K562 (cell line): ENCODE results near the gene DYNLT2. TPM values are rescaled to one million over a fixed set of nuclear protein-coding genes. Genes with fewer than 3 reads are reported as not detected.

Experiments used
- CHAMP1 ChIP-seq: fragments of 450-650 bp; IDR thresholded peaks from 2 replicates; pipeline ENCODE4 v1.6.1; 2016; ENCODE audit warnings: mild to moderate bottlenecking
- DACH1 ChIP-seq: fragments of 450-650 bp; IDR thresholded peaks from 2 replicates; pipeline ENCODE4 v1.6.1; 2018; ENCODE audit not compliant: partially characterized antibody
- FOXJ3 ChIP-seq: sonication (generic); formaldehyde crosslinking; IDR thresholded peaks from 2 replicates; pipeline ENCODE4 v1.4.0; 2020; ENCODE audit warnings: mild to moderate bottlenecking, missing genetic modification reagents
- NRF1 ChIP-seq, 2 experiments: fragments of 450-650 bp; IDR thresholded peaks in 1 of 2; conservative IDR thresholded peaks in 1 of 2; 2 replicates each; pipeline ENCODE4 v1.6.1; 2014; ENCODE audit warnings: mild to moderate bottlenecking in 2 of 2
- PATZ1 ChIP-seq: fragments of 250-450 bp; sonication (Bioruptor Pico); IDR thresholded peaks from 2 replicates; pipeline ENCODE4 v1.5.0; 2020; ENCODE audit warnings: mild to moderate bottlenecking, borderline replicate concordance
- RHOXF2B ChIP-seq: fragments of 250-450 bp; sonication (Bioruptor Pico); conservative IDR thresholded peaks from 2 replicates; pipeline ENCODE4 v1.5.1; 2021
- THRAP3 ChIP-seq: fragments of 450-650 bp; IDR thresholded peaks from 2 replicates; pipeline ENCODE4 v1.6.1; 2016; ENCODE audit warnings: mild to moderate bottlenecking, inconsistent platforms, borderline replicate concordance
- U2AF1 ChIP-seq: fragments of 200-400 bp; formaldehyde crosslinking; optimal IDR thresholded peaks from 2 replicates; pipeline ENCODE3; 2017; ENCODE audit warnings: mild to moderate bottlenecking, low read depth, low read length, moderate library complexity
- ZBTB34 ChIP-seq: fragments of 250-450 bp; sonication (Bioruptor Pico); IDR thresholded peaks from 2 replicates; pipeline ENCODE4 v1.8.0; 2021; ENCODE audit warnings: mild to moderate bottlenecking, moderate library complexity
- ZNF347 ChIP-seq: fragments of 450-650 bp; formaldehyde crosslinking; IDR thresholded peaks from 2 replicates; pipeline ENCODE4 v1.4.0; 2020; ENCODE audit warnings: low read depth, mild to moderate bottlenecking, moderate library complexity
- ZNF583 ChIP-seq: fragments of 250-450 bp; sonication (Bioruptor Pico); IDR thresholded peaks from 2 replicates; pipeline ENCODE4 v1.4.0; 2020
- ZNF639 ChIP-seq, 2 experiments: fragments of 200-800 bp in 1 of 2; sonication (Bioruptor generic) in 1 of 2; sonication (generic) in 1 of 2; formaldehyde crosslinking in 1 of 2; IDR thresholded peaks in 1 of 2; conservative IDR thresholded peaks in 1 of 2; 2 replicates each; pipeline versions ENCODE4 v1.5.0 to v1.6.1; 2016 to 2020; ENCODE audit warnings: missing compliant biosample characterization in 1 of 2, missing genetic modification characterization in 1 of 2, missing genetic modification reagents in 1 of 2
- ZNF695 ChIP-seq: fragments of 450-650 bp; formaldehyde crosslinking; IDR thresholded peaks from 2 replicates; pipeline ENCODE4 v1.4.0; 2020; ENCODE audit warnings: mild to moderate bottlenecking, moderate library complexity
- polyA plus RNA-seq, 8 experiments: library from polyadenylated mRNA; depleted of rRNA in 4 of 8; stranded (reverse) in 5 of 8; unstranded in 3 of 8; fragments of >200 nt; fragmentation: Nextera tagmentation in 2 of 8; fragmentation: Illumina TruSeq in 1 of 8; extraction: Ambion mirVana in 2 of 8; extraction: Trizol in 1 of 8; gene quantifications; 2 replicates each; pipeline versions ENCODE4 v1.2.1 to v1.2.3, GENCODE V29; 2011 to 2014; ENCODE audit warnings: inconsistent platforms in 1 of 8, missing spikeins in 1 of 8
- total RNA-seq, 7 experiments: library from RNA; depleted of rRNA in 6 of 7; stranded (reverse); fragments of >200 nt in 6 of 7; fragmentation: Illumina TruSeq in 2 of 7; extraction: Trizol in 2 of 7; gene quantifications; 2 replicates each; pipeline versions ENCODE4 v1.2.1 to v1.2.3, GENCODE V29; 2011 to 2021; ENCODE audit warnings: low replicate concordance in 1 of 7

Gene DYNLT2
- total and polyA plus RNA-seq, 9 of the 15 experiments (the other 6 are each of a cell fraction or from before 2014, with no cell fraction given), result 2.0 to 12.8 (median 6.3) TPM

- TF ChIP-seq CHAMP1 (no peak), PATZ1 (no peak), ZBTB34 (CRISPR knock-in tag) (no peak), FOXJ3 (no peak), DACH1 (no peak), ZNF583 (CRISPR knock-in tag) (no peak), ZNF695 (CRISPR knock-in tag) (0 out of 2 replicates have a peak, but pooled peaks have one; percentile 4), NRF1 (conservative IDR thresholded peaks at IDR 0.05 in 1 of 2, IDR thresholded peaks at IDR 0.05 in 1 of 2) (peak; percentile 32 to 42; a peak in 3 of 4 replicates), ZNF639 (CRISPR knock-in tag; conservative IDR thresholded peaks at IDR 0.05 in 1 of 2, IDR thresholded peaks at IDR 0.05 in 1 of 2) (no peak), THRAP3 (no peak), RHOXF2B (CRISPR knock-in tag) (no peak), ZNF347 (no peak), U2AF1 (no peak)
Observed at GRCh38 chr6:169725125-169726048, 26.0 kb downstream of the DYNLT2 start (continued).
